Fibroblast of lung (primary cell): Measurements from ENCODE around the gene IL27RA.

Experiments used
- EZH2 ChIP-seq: IDR thresholded peaks from 2 replicates; pipeline ENCODE4 v1.5.1; 2012; ENCODE audit warnings: low read length, control low read depth, mild to moderate bottlenecking; ENCODE audit errors: missing control alignments
- TF ChIP-seq, protein P1 (sequence below), 2 donors: IDR thresholded peaks in 1 of 2; conservative IDR thresholded peaks in 1 of 2; 1 replicate in 1 of 2; 2 replicates in 1 of 2; pipeline ENCODE4 v1.5.1; 2011 to 2012; ENCODE audit warnings: low read length in 2 of 2, control low read depth in 1 of 2, inconsistent platforms in 1 of 2, low read depth in 1 of 2, mild to moderate bottlenecking in 1 of 2

DNA sequence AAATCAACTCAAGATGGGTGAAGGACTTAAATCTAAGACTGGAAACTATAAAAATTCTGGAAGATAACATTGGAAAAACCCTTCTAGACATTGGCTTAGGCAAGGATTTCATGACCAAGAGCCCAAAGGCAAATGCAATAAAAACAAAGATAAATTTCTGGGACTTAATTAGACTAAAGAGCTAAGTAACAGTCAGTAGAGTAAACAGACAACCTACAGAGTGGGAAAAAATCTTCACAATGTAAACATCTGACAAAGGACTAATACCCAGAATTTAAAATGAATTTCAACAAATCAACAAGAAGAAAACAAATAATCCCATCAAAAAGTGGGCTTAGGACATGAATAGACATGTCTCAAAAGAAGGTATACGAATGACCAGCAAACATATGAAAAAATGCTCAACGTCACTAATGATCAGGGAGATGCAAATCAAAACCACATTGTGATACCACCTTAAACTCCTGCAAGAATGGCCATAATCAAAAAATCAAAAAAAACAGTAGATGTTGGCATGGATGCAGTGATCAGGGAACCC, 19.1 kb upstream of the IL27RA start:
- TF ChIP-seq, protein P1, sequence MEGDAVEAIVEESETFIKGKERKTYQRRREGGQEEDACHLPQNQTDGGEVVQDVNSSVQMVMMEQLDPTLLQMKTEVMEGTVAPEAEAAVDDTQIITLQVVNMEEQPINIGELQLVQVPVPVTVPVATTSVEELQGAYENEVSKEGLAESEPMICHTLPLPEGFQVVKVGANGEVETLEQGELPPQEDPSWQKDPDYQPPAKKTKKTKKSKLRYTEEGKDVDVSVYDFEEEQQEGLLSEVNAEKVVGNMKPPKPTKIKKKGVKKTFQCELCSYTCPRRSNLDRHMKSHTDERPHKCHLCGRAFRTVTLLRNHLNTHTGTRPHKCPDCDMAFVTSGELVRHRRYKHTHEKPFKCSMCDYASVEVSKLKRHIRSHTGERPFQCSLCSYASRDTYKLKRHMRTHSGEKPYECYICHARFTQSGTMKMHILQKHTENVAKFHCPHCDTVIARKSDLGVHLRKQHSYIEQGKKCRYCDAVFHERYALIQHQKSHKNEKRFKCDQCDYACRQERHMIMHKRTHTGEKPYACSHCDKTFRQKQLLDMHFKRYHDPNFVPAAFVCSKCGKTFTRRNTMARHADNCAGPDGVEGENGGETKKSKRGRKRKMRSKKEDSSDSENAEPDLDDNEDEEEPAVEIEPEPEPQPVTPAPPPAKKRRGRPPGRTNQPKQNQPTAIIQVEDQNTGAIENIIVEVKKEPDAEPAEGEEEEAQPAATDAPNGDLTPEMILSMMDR (conservative IDR thresholded peaks at IDR 0.05 in 1 of 2, IDR thresholded peaks at IDR 0.05 in 1 of 2; ENCODE audit: low read depth in 1 of 2, low read length in 2 of 2): no peak
- no peak for TF ChIP-seq EZH2
